ENCODE data around the gene RGP1.

The RGP1 gene

GRCh38 chr9:35748858-35749514, at the start of gene RGP1, which contains the start of gene GBA2:
RGP1 (plus strand) TSS chr9:35749287; CDS start chr9:35749756, 469 bp downstream.
GBA2 (minus strand) TSS chr9:35749228; CDS start chr9:35748704, 524 bp downstream.
- Mint-ChIP-seq H3K4me1 (peaks cover 51% of the 10 kb centered on the region), H3K4me3 (peak within 1 kb of the TSS; percentile 97), H3K27ac (ENCODE audit: low read depth) (peak within 1 kb of the TSS; percentile 91), H3K27me3 (no peaks in the 10 kb centered on the region), H3K9me3 (no peaks in the 10 kb centered on the region), H3K36me3 (ENCODE audit: insufficient read depth) (peaks cover 21% of the 10 kb centered on the region)
- DNase-seq (ENCODE audit: low spot score in 2 of 2) (peak in 1 of 2 donors; percentile 37), ATAC-seq (replicated peaks; ENCODE audit: extremely low read depth, poor library complexity, severe bottlenecking) (peak; percentile 78)

GRCh38 chr9:35700031-35700430, 49.1 kb upstream of the RGP1 start:
- DNase-seq (ENCODE audit: low spot score in 2 of 2) = no peak
- no peak for ATAC-seq (replicated peaks; ENCODE audit: extremely low read depth, poor library complexity, severe bottlenecking)
- H3K36me3 Mint-ChIP-seq (ENCODE audit: insufficient read depth) = peaks cover 30% of the 10 kb centered on the region
- no peak overlapping the region for H3K27ac Mint-ChIP-seq (ENCODE audit: low read depth)
- no peak overlapping the region for H3K4me3 Mint-ChIP-seq
- no peaks in the 10 kb centered on the region for H3K9me3 Mint-ChIP-seq
- no peaks in the 10 kb centered on the region for H3K27me3 Mint-ChIP-seq
- H3K4me1 Mint-ChIP-seq = peaks cover 17% of the 10 kb centered on the region

- peaks cover 17% of the 10 kb centered on the region for H3K4me1 Mint-ChIP-seq
- ATAC-seq (replicated peaks; ENCODE audit: extremely low read depth, poor library complexity, severe bottlenecking) (no peak), DNase-seq (ENCODE audit: low spot score in 2 of 2) (no peak)
- no peaks in the 10 kb centered on the region for H3K9me3 Mint-ChIP-seq
- no peak overlapping the region for H3K4me3 Mint-ChIP-seq
- no peak overlapping the region for H3K27ac Mint-ChIP-seq (ENCODE audit: low read depth)
- no peaks in the 10 kb centered on the region for H3K27me3 Mint-ChIP-seq
- H3K36me3 Mint-ChIP-seq (ENCODE audit: insufficient read depth) = peaks cover 33% of the 10 kb centered on the region
Measured at GRCh38 chr9:35700942-35701341, 48.1 kb upstream of the RGP1 start.

DNA sequence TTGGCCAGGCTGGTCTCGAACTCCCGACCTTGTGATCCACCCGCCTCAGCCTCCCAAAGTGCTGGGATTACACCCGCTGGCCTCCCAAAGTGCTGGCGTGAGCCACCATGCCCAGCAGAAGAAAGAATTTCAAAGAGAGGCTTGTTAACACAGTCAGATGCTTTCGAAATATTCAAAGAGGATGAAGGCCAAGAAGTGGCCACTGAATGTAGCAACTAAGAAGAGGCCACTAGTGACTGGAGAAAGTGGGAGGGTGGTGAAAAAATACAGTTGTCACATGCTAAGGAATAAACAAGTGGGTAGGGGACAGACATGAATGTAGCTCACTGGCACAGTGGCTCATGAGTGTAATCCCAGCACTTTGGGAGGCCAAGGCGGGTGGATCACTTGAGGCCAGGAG, 46.4 kb upstream of the RGP1 start:
- Mint-ChIP-seq H3K4me1 (peaks cover 8% of the 10 kb centered on the region), H3K4me3 (no peak overlapping the region), H3K9me3 (no peaks in the 10 kb centered on the region), H3K27ac (ENCODE audit: low read depth) (peak overlapping the region; percentile 52), H3K27me3 (no peaks in the 10 kb centered on the region), H3K36me3 (ENCODE audit: insufficient read depth) (peaks cover 42% of the 10 kb centered on the region)
- ATAC-seq (replicated peaks; ENCODE audit: extremely low read depth, poor library complexity, severe bottlenecking) (no peak), DNase-seq (ENCODE audit: low spot score in 2 of 2) (no peak)

DNA sequence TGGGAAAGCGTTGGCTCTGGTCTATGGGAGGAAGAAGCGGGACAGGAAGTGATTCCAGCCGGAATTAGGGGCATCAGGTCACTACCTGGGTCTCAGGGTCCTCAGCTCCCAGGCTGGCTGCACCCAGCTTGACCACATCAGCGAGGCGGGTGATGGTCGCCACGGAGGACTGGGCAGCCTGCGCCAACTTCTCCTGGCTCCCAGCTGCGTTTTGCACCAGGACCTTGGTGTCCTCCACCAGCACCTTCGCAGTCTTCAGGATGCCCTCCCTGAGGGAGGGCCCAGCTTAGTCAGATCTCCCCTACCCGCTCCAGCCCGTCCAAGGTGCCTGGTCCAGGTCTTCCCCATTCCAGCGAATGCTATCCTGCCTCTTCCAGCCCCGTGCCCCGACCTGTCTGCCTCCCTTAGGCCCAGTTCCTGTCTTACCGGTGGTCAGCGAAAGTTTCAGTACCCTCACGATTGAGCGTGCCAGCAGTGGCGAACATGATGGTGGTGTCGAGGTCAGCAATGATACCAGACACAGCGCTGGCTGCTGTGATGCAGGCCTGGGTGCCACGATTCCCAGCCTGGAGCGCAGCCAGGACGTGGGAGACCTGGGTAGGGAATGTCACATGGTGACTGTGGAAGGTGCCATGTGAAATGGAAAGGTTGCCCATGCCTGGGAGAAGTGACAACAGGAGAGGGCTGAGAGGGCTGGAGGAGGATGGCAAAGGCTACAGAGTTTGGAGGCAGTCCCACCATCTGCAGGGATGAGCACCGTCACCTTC, 45.0 kb upstream of the RGP1 start:
- H3K27me3 Mint-ChIP-seq = no peaks in the 10 kb centered on the region
- DNase-seq (ENCODE audit: low spot score in 2 of 2) = no peak
- peaks cover 51% of the 10 kb centered on the region for H3K36me3 Mint-ChIP-seq (ENCODE audit: insufficient read depth)
- H3K4me3 Mint-ChIP-seq = no peak overlapping the region
- peaks cover 14% of the 10 kb centered on the region for H3K4me1 Mint-ChIP-seq
- peak overlapping the region; percentile 54 for H3K27ac Mint-ChIP-seq (ENCODE audit: low read depth)
- no peak for ATAC-seq (replicated peaks; ENCODE audit: extremely low read depth, poor library complexity, severe bottlenecking)
- no peaks in the 10 kb centered on the region for H3K9me3 Mint-ChIP-seq

DNA sequence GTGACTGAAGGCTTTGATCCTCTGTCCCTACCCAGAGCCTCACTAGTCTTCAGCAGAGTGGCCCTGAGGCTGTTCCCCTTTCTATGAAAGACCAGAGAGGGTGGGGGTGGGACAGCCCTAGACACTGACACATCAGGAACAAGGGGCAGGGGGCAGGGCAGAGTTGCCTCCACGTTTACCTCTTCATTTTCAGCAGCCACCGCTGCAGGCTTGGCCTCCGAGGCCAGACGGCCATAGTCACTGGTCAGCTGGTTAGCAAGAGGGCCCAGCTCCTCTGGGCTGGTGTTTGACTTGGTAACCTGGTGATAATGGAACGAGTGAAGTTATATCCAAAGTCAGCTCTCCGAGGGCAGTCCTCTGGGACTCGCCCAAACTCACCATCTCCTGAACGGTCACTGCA, 43.7 kb upstream of the RGP1 start:
- ATAC-seq (replicated peaks; ENCODE audit: extremely low read depth, poor library complexity, severe bottlenecking) = no peak
- no peaks in the 10 kb centered on the region for H3K27me3 Mint-ChIP-seq

GRCh38 chr9:35705836-35706430, 43.2 kb upstream of the RGP1 start:
- Mint-ChIP-seq H3K36me3 (ENCODE audit: insufficient read depth) (peaks cover 68% of the 10 kb centered on the region), H3K27me3 (no peaks in the 10 kb centered on the region), H3K9me3 (no peaks in the 10 kb centered on the region), H3K4me1 (peaks cover 19% of the 10 kb centered on the region), H3K4me3 (no peak overlapping the region), H3K27ac (ENCODE audit: low read depth) (no peak overlapping the region)
- DNase-seq (ENCODE audit: low spot score in 2 of 2) (no peak), ATAC-seq (replicated peaks; ENCODE audit: extremely low read depth, poor library complexity, severe bottlenecking) (no peak)

More for the DNA sequence above, 43.7 kb upstream of the RGP1 start:
- peaks cover 62% of the 10 kb centered on the region for H3K36me3 Mint-ChIP-seq (ENCODE audit: insufficient read depth)
- no peak overlapping the region for H3K27ac Mint-ChIP-seq (ENCODE audit: low read depth)
- DNase-seq (ENCODE audit: low spot score in 2 of 2) = no peak
- no peaks in the 10 kb centered on the region for H3K9me3 Mint-ChIP-seq
- peaks cover 15% of the 10 kb centered on the region for H3K4me1 Mint-ChIP-seq
- H3K4me3 Mint-ChIP-seq = no peak overlapping the region

DNA sequence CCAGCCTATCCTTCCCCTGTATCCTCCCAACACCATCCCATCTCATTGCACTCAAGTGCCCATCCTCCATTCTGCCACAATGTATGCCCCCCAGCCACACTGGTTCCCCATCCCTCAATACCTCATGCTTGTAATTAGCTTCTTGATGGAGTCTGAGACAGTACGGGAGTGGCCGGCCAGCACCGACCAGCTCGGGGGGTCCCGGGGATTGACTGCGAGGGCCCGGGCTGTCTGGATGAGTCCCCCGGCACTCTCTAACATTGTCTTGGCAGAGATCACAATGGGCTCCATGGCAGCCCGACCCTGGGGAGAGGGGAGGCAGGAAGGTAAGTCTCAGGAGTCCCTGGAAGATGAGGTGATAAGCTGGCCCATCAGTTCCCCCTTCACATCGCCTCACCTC, 42.1 kb upstream of the RGP1 start:
- H3K27ac Mint-ChIP-seq (ENCODE audit: low read depth) = no peak overlapping the region
- no peaks in the 10 kb centered on the region for H3K9me3 Mint-ChIP-seq
- no peaks in the 10 kb centered on the region for H3K27me3 Mint-ChIP-seq
- H3K4me3 Mint-ChIP-seq = no peak overlapping the region
- peaks cover 24% of the 10 kb centered on the region for H3K4me1 Mint-ChIP-seq
- ATAC-seq (replicated peaks; ENCODE audit: extremely low read depth, poor library complexity, severe bottlenecking) (no peak), DNase-seq (ENCODE audit: low spot score in 2 of 2) (no peak)
- H3K36me3 Mint-ChIP-seq (ENCODE audit: insufficient read depth) = peaks cover 77% of the 10 kb centered on the region

DNA sequence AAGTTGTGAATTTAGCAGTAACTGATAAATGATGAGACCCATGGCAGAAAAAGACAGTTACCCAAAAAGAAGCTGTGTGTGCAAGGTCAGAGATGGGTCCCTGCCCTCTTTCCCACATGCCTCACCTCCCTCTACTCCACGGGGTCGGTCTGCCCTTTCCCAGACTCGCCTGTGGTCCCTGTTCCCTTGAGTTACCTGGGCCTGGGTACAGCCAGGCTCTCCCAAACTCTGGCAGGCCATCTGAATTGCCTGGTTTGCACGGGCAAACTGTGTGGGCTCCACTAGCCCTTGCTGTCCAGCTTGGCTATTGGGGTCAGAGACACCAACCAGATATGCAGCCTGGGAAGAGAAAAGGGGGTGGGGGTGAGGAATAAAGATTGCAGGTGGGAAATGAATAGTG, 40.9 kb upstream of the RGP1 start:
- H3K27me3 Mint-ChIP-seq = no peaks in the 10 kb centered on the region
- ATAC-seq (replicated peaks; ENCODE audit: extremely low read depth, poor library complexity, severe bottlenecking) (no peak), DNase-seq (ENCODE audit: low spot score in 2 of 2) (no peak)
- H3K4me3 Mint-ChIP-seq = no peak overlapping the region
- H3K27ac Mint-ChIP-seq (ENCODE audit: low read depth) = peak overlapping the region; percentile 29
- H3K9me3 Mint-ChIP-seq = no peaks in the 10 kb centered on the region
- peaks cover 24% of the 10 kb centered on the region for H3K4me1 Mint-ChIP-seq
- peaks cover 80% of the 10 kb centered on the region for H3K36me3 Mint-ChIP-seq (ENCODE audit: insufficient read depth)

DNA sequence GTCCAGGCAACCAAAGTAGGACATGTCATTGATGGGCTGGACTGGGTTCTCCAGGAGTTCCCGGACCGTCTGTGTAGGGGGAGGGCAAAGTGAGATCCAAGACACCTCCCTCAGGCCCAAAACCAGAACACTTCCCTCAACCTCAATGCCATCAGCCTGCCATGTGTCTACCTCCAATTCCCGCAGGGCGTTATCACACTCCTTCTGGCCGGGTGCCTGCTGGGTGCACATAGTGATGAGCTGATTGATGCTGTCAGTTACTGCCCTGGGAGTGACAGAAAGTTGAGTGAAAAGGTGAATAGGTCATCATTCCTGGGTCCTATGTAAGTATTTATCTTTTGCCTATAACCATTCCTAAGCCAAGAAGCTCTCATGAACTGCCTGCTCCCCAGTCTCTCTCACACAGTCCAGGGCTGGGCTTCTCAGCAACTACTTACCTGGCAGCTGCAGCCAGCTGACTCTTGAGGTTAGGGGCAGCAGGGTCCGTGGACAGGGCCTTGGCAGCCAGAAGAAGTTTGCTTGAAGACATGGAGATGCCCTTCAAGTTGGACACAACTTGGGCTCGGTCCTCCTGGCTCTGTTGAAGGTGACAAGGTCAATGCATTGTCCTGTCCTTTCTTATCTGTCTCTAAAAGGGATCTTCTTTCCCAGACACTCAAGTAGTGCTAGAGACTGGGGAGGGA, 38.1 kb upstream of the RGP1 start:
- no peak for ATAC-seq (replicated peaks; ENCODE audit: extremely low read depth, poor library complexity, severe bottlenecking)
- Mint-ChIP-seq H3K27me3 (no peaks in the 10 kb centered on the region), H3K27ac (ENCODE audit: low read depth) (peak overlapping the region; percentile 54), H3K36me3 (ENCODE audit: insufficient read depth) (peaks cover 83% of the 10 kb centered on the region), H3K4me3 (no peak overlapping the region), H3K9me3 (no peaks in the 10 kb centered on the region), H3K4me1 (peaks cover 33% of the 10 kb centered on the region)
- DNase-seq (ENCODE audit: low spot score in 2 of 2) = no peak

- H3K4me3 Mint-ChIP-seq = no peak overlapping the region
- H3K36me3 Mint-ChIP-seq (ENCODE audit: insufficient read depth) = peaks cover 87% of the 10 kb centered on the region
- DNase-seq (ENCODE audit: low spot score in 2 of 2) = no peak
- peak overlapping the region; percentile 54 for H3K27ac Mint-ChIP-seq (ENCODE audit: low read depth)
- no peaks in the 10 kb centered on the region for H3K9me3 Mint-ChIP-seq
- no peaks in the 10 kb centered on the region for H3K27me3 Mint-ChIP-seq
- H3K4me1 Mint-ChIP-seq = peaks cover 33% of the 10 kb centered on the region
- no peak for ATAC-seq (replicated peaks; ENCODE audit: extremely low read depth, poor library complexity, severe bottlenecking)
Measured at GRCh38 chr9:35711501-35712428, 37.3 kb upstream of the RGP1 start.
